Gastroesophageal sphincter (tissue), 3 donors: Measurements from ENCODE around the gene IL21.

Experiments used
- CTCF ChIP-seq, 4 experiments: fragments of 200-600 bp in 2 of 4; fragments of 450-650 bp in 2 of 4; sonication (generic) in 1 of 4; IDR thresholded peaks; one replicate each; pipeline ENCODE4 v1.5.1; 2017 to 2019; ENCODE audit warnings: antibody characterized with exemption in 4 of 4, mild to moderate bottlenecking in 2 of 4, moderate library complexity in 2 of 4
- EP300 ChIP-seq: sonication (generic); formaldehyde crosslinking; IDR thresholded peaks from one replicate; pipeline ENCODE4 v1.6.1; 2017; ENCODE audit warnings: antibody characterized with exemption, mild to moderate bottlenecking
- POLR2A ChIP-seq, 2 donors: fragments of 450-650 bp; IDR thresholded peaks; one replicate each; pipeline ENCODE4 v1.6.1; 2017; ENCODE audit warnings: antibody characterized with exemption in 2 of 2, mild to moderate bottlenecking in 2 of 2, moderate library complexity in 1 of 2
- POLR2AphosphoS5 ChIP-seq: sonication (generic); formaldehyde crosslinking; IDR thresholded peaks from one replicate; pipeline ENCODE4 v1.6.1; 2017; ENCODE audit warnings: antibody characterized with exemption

GRCh38 chr4:122639181-122639580 lies 18.3 kb upstream of the IL21 start:
- TF ChIP-seq CTCF (IDR thresholded peaks at IDR 0.05): no peak
- no peak for TF ChIP-seq POLR2A (IDR thresholded peaks at IDR 0.05)
- TF ChIP-seq EP300: no peak
- TF ChIP-seq POLR2AphosphoS5: no peak
